Upper lobe of left lung (tissue), 4 donors: ENCODE measurements around the gene METTL23.

ENCODE experiments used
- EP300 ChIP-seq, 4 donors: sonication (generic); formaldehyde crosslinking; IDR thresholded peaks; one replicate each; pipeline ENCODE4 v1.5.1; 2017; ENCODE audit warnings: antibody characterized with exemption in 4 of 4, control low read depth in 2 of 4
- TF ChIP-seq, protein P1 (sequence below), 6 experiments: fragments of 450-650 bp in 4 of 6; fragments of 200-600 bp in 2 of 6; sonication (generic) in 2 of 6; IDR thresholded peaks; one replicate each; pipeline ENCODE4 v1.5.1; 2016 to 2019; ENCODE audit warnings: antibody characterized with exemption in 6 of 6

- TF ChIP-seq, protein P1, sequence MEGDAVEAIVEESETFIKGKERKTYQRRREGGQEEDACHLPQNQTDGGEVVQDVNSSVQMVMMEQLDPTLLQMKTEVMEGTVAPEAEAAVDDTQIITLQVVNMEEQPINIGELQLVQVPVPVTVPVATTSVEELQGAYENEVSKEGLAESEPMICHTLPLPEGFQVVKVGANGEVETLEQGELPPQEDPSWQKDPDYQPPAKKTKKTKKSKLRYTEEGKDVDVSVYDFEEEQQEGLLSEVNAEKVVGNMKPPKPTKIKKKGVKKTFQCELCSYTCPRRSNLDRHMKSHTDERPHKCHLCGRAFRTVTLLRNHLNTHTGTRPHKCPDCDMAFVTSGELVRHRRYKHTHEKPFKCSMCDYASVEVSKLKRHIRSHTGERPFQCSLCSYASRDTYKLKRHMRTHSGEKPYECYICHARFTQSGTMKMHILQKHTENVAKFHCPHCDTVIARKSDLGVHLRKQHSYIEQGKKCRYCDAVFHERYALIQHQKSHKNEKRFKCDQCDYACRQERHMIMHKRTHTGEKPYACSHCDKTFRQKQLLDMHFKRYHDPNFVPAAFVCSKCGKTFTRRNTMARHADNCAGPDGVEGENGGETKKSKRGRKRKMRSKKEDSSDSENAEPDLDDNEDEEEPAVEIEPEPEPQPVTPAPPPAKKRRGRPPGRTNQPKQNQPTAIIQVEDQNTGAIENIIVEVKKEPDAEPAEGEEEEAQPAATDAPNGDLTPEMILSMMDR (IDR thresholded peaks at IDR 0.05), result no peak
- no peak for TF ChIP-seq EP300 (IDR thresholded peaks at IDR 0.05)
Measured at GRCh38 chr17:76685366-76685765, 41.3 kb upstream of the METTL23 start.
